WTC11 (cell line): ENCODE results near the gene PRSS23.

ENCODE experiments used
- CBFB ChIP-seq: sonication (generic); formaldehyde crosslinking; IDR thresholded peaks from 2 replicates; pipeline ENCODE4 v1.8.1; 2022; ENCODE audit warnings: mild to moderate bottlenecking, low read depth, missing genetic modification reagents
- CREM ChIP-seq: sonication (generic); formaldehyde crosslinking; IDR thresholded peaks from 2 replicates; pipeline ENCODE4 v1.8.1; 2022; ENCODE audit warnings: mild to moderate bottlenecking, missing genetic modification reagents, moderate library complexity
- ESRRA ChIP-seq: sonication (generic); formaldehyde crosslinking; IDR thresholded peaks from 2 replicates; pipeline ENCODE4 v1.8.1; 2022; ENCODE audit warnings: mild to moderate bottlenecking, missing genetic modification reagents, borderline replicate concordance
- JUN ChIP-seq: sonication (generic); formaldehyde crosslinking; IDR thresholded peaks from 2 replicates; pipeline ENCODE4 v1.8.0; 2023; ENCODE audit warnings: mild to moderate bottlenecking, missing genetic modification reagents
- SP1 ChIP-seq: sonication (generic); formaldehyde crosslinking; conservative IDR thresholded peaks from 2 replicates; pipeline ENCODE4 v1.8.1; 2022; ENCODE audit warnings: missing genetic modification reagents
- TF ChIP-seq, protein P1 (sequence below): fragments of 200-600 bp; IDR thresholded peaks from 2 replicates; pipeline ENCODE4 v1.8.0; 2022; ENCODE audit warnings: antibody characterized with exemption
- TF ChIP-seq, protein P2 (sequence below): sonication (generic); formaldehyde crosslinking; IDR thresholded peaks from 2 replicates; pipeline ENCODE4 v1.8.1; 2023; ENCODE audit warnings: mild to moderate bottlenecking, moderate library complexity, missing genetic modification reagents
- TF ChIP-seq, protein P3 (sequence below): sonication (generic); formaldehyde crosslinking; IDR thresholded peaks from 2 replicates; pipeline ENCODE4 v1.8.0; 2022; ENCODE audit warnings: missing genetic modification reagents
- TF ChIP-seq, protein P4 (sequence below): sonication (generic); formaldehyde crosslinking; IDR thresholded peaks from 2 replicates; pipeline ENCODE4 v1.8.1; 2022; ENCODE audit warnings: low read depth, mild to moderate bottlenecking, moderate library complexity, missing genetic modification reagents, borderline replicate concordance
- TF ChIP-seq, protein P5 (sequence below): sonication (generic); formaldehyde crosslinking; IDR thresholded peaks from 2 replicates; pipeline ENCODE4 v1.8.0; 2022; ENCODE audit warnings: mild to moderate bottlenecking, missing genetic modification reagents
- TF ChIP-seq, protein P6 (sequence below): sonication (generic); formaldehyde crosslinking; IDR thresholded peaks from 2 replicates; pipeline ENCODE4 v1.8.0; 2022; ENCODE audit warnings: mild to moderate bottlenecking, missing genetic modification reagents
- TF ChIP-seq, protein P7 (sequence below): sonication (generic); formaldehyde crosslinking; IDR thresholded peaks from 2 replicates; pipeline ENCODE4 v1.8.1; 2022; ENCODE audit warnings: mild to moderate bottlenecking, moderate library complexity, missing genetic modification reagents
- TF ChIP-seq, protein P8 (sequence below): sonication (generic); formaldehyde crosslinking; IDR thresholded peaks from 2 replicates; pipeline ENCODE4 v1.8.1; 2022; ENCODE audit warnings: missing genetic modification reagents, borderline replicate concordance
- TF ChIP-seq, protein P9 (sequence below): sonication (generic); formaldehyde crosslinking; IDR thresholded peaks from 2 replicates; pipeline ENCODE4 v1.8.1; 2023; ENCODE audit warnings: mild to moderate bottlenecking, missing genetic modification reagents, moderate library complexity

DNA sequence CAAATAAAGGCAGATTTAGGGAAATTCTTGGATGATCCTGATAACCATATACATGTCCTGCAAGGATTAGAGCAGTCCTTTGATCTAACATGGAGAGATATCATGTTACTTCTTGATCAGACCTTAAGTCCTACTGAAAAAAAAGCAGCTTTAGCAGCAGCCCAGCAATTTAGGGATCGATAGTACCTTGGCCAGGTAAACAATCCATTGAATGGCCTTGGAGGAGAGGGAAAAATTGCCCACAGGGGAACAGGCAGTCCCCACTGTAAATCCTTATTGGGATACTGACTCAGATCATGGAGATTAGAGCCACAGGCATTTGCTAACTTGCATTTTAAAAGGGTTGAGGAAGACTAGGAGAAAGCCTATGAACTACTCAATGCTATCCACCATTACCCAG is 47.8 kb downstream of the PRSS23 start:
- TF ChIP-seq, protein P1, sequence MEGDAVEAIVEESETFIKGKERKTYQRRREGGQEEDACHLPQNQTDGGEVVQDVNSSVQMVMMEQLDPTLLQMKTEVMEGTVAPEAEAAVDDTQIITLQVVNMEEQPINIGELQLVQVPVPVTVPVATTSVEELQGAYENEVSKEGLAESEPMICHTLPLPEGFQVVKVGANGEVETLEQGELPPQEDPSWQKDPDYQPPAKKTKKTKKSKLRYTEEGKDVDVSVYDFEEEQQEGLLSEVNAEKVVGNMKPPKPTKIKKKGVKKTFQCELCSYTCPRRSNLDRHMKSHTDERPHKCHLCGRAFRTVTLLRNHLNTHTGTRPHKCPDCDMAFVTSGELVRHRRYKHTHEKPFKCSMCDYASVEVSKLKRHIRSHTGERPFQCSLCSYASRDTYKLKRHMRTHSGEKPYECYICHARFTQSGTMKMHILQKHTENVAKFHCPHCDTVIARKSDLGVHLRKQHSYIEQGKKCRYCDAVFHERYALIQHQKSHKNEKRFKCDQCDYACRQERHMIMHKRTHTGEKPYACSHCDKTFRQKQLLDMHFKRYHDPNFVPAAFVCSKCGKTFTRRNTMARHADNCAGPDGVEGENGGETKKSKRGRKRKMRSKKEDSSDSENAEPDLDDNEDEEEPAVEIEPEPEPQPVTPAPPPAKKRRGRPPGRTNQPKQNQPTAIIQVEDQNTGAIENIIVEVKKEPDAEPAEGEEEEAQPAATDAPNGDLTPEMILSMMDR = no peak
- TF ChIP-seq, protein P2, sequence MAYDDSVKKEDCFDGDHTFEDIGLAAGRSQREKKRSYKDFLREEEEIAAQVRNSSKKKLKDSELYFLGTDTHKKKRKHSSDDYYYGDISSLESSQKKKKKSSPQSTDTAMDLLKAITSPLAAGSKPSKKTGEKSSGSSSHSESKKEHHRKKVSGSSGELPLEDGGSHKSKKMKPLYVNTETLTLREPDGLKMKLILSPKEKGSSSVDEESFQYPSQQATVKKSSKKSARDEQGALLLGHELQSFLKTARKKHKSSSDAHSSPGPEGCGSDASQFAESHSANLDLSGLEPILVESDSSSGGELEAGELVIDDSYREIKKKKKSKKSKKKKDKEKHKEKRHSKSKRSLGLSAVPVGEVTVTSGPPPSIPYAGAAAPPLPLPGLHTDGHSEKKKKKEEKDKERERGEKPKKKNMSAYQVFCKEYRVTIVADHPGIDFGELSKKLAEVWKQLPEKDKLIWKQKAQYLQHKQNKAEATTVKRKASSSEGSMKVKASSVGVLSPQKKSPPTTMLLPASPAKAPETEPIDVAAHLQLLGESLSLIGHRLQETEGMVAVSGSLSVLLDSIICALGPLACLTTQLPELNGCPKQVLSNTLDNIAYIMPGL (CRISPR knock-in tag) = no peak
- TF ChIP-seq ESRRA (CRISPR knock-in tag) (no peak), SP1 (no peak), CBFB (no peak), JUN (CRISPR knock-in tag) (no peak), CREM (no peak)
- TF ChIP-seq, protein P3, sequence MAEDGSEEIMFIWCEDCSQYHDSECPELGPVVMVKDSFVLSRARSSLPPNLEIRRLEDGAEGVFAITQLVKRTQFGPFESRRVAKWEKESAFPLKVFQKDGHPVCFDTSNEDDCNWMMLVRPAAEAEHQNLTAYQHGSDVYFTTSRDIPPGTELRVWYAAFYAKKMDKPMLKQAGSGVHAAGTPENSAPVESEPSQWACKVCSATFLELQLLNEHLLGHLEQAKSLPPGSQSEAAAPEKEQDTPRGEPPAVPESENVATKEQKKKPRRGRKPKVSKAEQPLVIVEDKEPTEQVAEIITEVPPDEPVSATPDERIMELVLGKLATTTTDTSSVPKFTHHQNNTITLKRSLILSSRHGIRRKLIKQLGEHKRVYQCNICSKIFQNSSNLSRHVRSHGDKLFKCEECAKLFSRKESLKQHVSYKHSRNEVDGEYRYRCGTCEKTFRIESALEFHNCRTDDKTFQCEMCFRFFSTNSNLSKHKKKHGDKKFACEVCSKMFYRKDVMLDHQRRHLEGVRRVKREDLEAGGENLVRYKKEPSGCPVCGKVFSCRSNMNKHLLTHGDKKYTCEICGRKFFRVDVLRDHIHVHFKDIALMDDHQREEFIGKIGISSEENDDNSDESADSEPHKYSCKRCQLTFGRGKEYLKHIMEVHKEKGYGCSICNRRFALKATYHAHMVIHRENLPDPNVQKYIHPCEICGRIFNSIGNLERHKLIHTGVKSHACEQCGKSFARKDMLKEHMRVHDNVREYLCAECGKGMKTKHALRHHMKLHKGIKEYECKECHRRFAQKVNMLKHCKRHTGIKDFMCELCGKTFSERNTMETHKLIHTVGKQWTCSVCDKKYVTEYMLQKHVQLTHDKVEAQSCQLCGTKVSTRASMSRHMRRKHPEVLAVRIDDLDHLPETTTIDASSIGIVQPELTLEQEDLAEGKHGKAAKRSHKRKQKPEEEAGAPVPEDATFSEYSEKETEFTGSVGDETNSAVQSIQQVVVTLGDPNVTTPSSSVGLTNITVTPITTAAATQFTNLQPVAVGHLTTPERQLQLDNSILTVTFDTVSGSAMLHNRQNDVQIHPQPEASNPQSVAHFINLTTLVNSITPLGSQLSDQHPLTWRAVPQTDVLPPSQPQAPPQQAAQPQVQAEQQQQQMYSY = no peak
- TF ChIP-seq, protein P4, sequence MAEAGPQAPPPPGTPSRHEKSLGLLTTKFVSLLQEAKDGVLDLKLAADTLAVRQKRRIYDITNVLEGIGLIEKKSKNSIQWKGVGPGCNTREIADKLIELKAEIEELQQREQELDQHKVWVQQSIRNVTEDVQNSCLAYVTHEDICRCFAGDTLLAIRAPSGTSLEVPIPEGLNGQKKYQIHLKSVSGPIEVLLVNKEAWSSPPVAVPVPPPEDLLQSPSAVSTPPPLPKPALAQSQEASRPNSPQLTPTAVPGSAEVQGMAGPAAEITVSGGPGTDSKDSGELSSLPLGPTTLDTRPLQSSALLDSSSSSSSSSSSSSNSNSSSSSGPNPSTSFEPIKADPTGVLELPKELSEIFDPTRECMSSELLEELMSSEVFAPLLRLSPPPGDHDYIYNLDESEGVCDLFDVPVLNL (CRISPR knock-in tag) = no peak
- TF ChIP-seq, protein P5, sequence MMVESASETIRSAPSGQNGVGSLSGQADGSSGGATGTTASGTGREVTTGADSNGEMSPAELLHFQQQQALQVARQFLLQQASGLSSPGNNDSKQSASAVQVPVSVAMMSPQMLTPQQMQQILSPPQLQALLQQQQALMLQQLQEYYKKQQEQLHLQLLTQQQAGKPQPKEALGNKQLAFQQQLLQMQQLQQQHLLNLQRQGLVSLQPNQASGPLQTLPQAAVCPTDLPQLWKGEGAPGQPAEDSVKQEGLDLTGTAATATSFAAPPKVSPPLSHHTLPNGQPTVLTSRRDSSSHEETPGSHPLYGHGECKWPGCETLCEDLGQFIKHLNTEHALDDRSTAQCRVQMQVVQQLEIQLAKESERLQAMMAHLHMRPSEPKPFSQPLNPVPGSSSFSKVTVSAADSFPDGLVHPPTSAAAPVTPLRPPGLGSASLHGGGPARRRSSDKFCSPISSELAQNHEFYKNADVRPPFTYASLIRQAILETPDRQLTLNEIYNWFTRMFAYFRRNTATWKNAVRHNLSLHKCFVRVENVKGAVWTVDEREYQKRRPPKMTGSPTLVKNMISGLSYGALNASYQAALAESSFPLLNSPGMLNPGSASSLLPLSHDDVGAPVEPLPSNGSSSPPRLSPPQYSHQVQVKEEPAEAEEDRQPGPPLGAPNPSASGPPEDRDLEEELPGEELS (CRISPR knock-in tag) = no peak
- TF ChIP-seq, protein P6, sequence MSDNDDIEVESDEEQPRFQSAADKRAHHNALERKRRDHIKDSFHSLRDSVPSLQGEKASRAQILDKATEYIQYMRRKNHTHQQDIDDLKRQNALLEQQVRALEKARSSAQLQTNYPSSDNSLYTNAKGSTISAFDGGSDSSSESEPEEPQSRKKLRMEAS (CRISPR knock-in tag) = no peak
- TF ChIP-seq, protein P7, sequence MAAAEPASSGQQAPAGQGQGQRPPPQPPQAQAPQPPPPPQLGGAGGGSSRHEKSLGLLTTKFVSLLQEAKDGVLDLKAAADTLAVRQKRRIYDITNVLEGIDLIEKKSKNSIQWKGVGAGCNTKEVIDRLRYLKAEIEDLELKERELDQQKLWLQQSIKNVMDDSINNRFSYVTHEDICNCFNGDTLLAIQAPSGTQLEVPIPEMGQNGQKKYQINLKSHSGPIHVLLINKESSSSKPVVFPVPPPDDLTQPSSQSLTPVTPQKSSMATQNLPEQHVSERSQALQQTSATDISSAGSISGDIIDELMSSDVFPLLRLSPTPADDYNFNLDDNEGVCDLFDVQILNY (CRISPR knock-in tag) = no peak
- TF ChIP-seq, protein P8, sequence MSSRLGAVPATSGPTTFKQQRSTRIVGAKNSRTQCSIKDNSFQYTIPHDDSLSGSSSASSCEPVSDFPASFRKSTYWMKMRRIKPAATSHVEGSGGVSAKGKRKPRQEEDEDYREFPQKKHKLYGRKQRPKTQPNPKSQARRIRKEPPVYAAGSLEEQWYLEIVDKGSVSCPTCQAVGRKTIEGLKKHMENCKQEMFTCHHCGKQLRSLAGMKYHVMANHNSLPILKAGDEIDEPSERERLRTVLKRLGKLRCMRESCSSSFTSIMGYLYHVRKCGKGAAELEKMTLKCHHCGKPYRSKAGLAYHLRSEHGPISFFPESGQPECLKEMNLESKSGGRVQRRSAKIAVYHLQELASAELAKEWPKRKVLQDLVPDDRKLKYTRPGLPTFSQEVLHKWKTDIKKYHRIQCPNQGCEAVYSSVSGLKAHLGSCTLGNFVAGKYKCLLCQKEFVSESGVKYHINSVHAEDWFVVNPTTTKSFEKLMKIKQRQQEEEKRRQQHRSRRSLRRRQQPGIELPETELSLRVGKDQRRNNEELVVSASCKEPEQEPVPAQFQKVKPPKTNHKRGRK (CRISPR knock-in tag) = no peak
- TF ChIP-seq, protein P9, sequence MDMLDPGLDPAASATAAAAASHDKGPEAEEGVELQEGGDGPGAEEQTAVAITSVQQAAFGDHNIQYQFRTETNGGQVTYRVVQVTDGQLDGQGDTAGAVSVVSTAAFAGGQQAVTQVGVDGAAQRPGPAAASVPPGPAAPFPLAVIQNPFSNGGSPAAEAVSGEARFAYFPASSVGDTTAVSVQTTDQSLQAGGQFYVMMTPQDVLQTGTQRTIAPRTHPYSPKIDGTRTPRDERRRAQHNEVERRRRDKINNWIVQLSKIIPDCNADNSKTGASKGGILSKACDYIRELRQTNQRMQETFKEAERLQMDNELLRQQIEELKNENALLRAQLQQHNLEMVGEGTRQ (CRISPR knock-in tag) = no peak
